IMR-90 (cell line): Measurements from ENCODE around the gene DCP2. TPM values are rescaled to one million over a fixed set of nuclear protein-coding genes. Genes with fewer than 3 reads are reported as not detected.
A peak's percentile ranks its signal among the peaks of the same experiment; 100 is the strongest.

Experiments used
- ATAC-seq: fragments of 200-7000 bp; cut with Tn5 transposase; 2 replicates; pipeline ENCODE4 v1.9.1; 2020; ENCODE audit warnings: low read depth, mild to moderate bottlenecking, moderate library complexity
- BruUV-seq: library from RNA; stranded (reverse); fragments of 400-500 nt; replicated peaks from 2 replicates; lab custom pipeline; 2021; lab: Mats Ljungman, UMichigan
- CTCF ChIA-PET: fragments of 300-600 bp; formaldehyde crosslinking; extraction: SDS; loops from one replicate; lab custom pipeline; 2021; ENCODE audit warnings: antibody characterized with exemption; lab: Yijun Ruan, JAX
- POLR2A ChIA-PET: fragments of 300-600 bp; sonication (Branson Sonifier 250); formaldehyde crosslinking; loops from one replicate; lab custom pipeline; 2022; ENCODE audit warnings: antibody characterized with exemption; ENCODE audit not compliant: unreplicated experiment; lab: Charles Lee
- DNase-seq: peaks from one replicate; pipeline ENCODE4 v3.0.0; 2013
- H2AFZ ChIP-seq: replicated peaks from 2 replicates; pipeline ENCODE3; 2013; ENCODE audit warnings: low read length, mild to moderate bottlenecking; ENCODE audit not compliant: poor library complexity
- H2AK5ac ChIP-seq: 2 replicates; pipeline ENCODE4 v1.6.1; 2013; ENCODE audit warnings: low read depth, low read length, inconsistent platforms
- H2AK9ac ChIP-seq: replicated peaks from 2 replicates; pipeline ENCODE3; 2013; ENCODE audit warnings: mild to moderate bottlenecking, low read depth, low read length, moderate library complexity; ENCODE audit not compliant: poor library complexity
- H2BK120ac ChIP-seq: 2 replicates; pipeline ENCODE4 v1.6.1; 2013; ENCODE audit warnings: low read depth, low read length, inconsistent platforms
- H2BK15ac ChIP-seq: 3 replicates; pipeline ENCODE4 v1.6.1; 2013; ENCODE audit warnings: low read depth, low read length, inconsistent platforms
- H2BK20ac ChIP-seq: 2 replicates; pipeline ENCODE4 v1.6.1; 2013; ENCODE audit warnings: low read depth, mild to moderate bottlenecking, inconsistent platforms, low read length, moderate library complexity
- H2BK5ac ChIP-seq: 2 replicates; pipeline ENCODE4 v1.6.1; 2013; ENCODE audit warnings: mild to moderate bottlenecking, low read depth, low read length, inconsistent platforms; ENCODE audit not compliant: poor library complexity, severe bottlenecking
- H3K14ac ChIP-seq: replicated peaks from 2 replicates; pipeline ENCODE4 v1.6.1; 2013; ENCODE audit warnings: low read depth, low read length, inconsistent platforms
- H3K18ac ChIP-seq: 2 replicates; pipeline ENCODE4 v1.6.1; 2013; ENCODE audit warnings: low read depth, low read length, control low read depth
- H3K23ac ChIP-seq: 2 replicates; pipeline ENCODE4 v1.6.1; 2013; ENCODE audit warnings: low read depth, low read length, inconsistent platforms
- H3K27ac ChIP-seq: 2 replicates; pipeline ENCODE4 v1.5.1; 2013; ENCODE audit warnings: mild to moderate bottlenecking, control low read depth, low read length; ENCODE audit not compliant: insufficient read depth
- H3K27me3 ChIP-seq: 2 replicates; pipeline ENCODE4 v1.6.1; 2013; ENCODE audit warnings: low read length; ENCODE audit not compliant: control insufficient read depth, insufficient read depth
- H3K36me3 ChIP-seq: 2 replicates; pipeline ENCODE4 v1.6.1; 2013; ENCODE audit warnings: low read length, mixed read lengths; ENCODE audit not compliant: control insufficient read depth, insufficient read depth
- H3K4ac ChIP-seq: 2 replicates; pipeline ENCODE4 v1.6.1; 2013; ENCODE audit warnings: low read depth, low read length, inconsistent platforms
- H3K4me1 ChIP-seq: 2 replicates; pipeline ENCODE4 v1.6.1; 2013; ENCODE audit warnings: low read length, mixed read lengths; ENCODE audit not compliant: control insufficient read depth, insufficient read depth
- H3K4me2 ChIP-seq: 2 replicates; pipeline ENCODE4 v1.6.1; 2013; ENCODE audit warnings: low read depth, mild to moderate bottlenecking, control low read depth, low read length, moderate library complexity
- H3K4me3 ChIP-seq: 2 replicates; pipeline ENCODE4 v1.5.1; 2013; ENCODE audit warnings: low read depth, mild to moderate bottlenecking, control low read depth, low read length, moderate library complexity; ENCODE audit not compliant: insufficient read depth
- H3K56ac ChIP-seq: 2 replicates; pipeline ENCODE4 v1.6.1; 2013; ENCODE audit warnings: low read length, inconsistent platforms; ENCODE audit not compliant: insufficient read depth; ENCODE audit errors: extremely low read depth
- H3K79me1 ChIP-seq, 2 experiments: 2 replicates each; pipeline ENCODE4 v1.6.1; 2013; ENCODE audit warnings: low read length in 2 of 2, inconsistent platforms in 1 of 2, low read depth in 1 of 2
- H3K9ac ChIP-seq: 2 replicates; pipeline ENCODE4 v1.6.1; 2013; ENCODE audit warnings: low read depth, low read length, control low read depth
- H3K9me1 ChIP-seq: 2 replicates; pipeline ENCODE4 v1.6.1; 2013; ENCODE audit warnings: low read length, inconsistent platforms; ENCODE audit not compliant: insufficient read depth
- H3K9me3 ChIP-seq: 2 replicates; pipeline ENCODE4 v1.6.1; 2013; ENCODE audit warnings: low read length; ENCODE audit not compliant: control insufficient read depth, insufficient read depth
- H4K20me1 ChIP-seq: 2 replicates; pipeline ENCODE4 v1.6.1; 2013; ENCODE audit warnings: low read length, inconsistent platforms; ENCODE audit not compliant: insufficient read depth
- H4K5ac ChIP-seq: 2 replicates; pipeline ENCODE4 v1.6.1; 2013; ENCODE audit warnings: mild to moderate bottlenecking, low read depth, low read length, control low read depth
- H4K8ac ChIP-seq, 2 experiments: 2 replicates each; pipeline ENCODE4 v1.6.1; 2013; ENCODE audit warnings: low read depth in 2 of 2, low read length in 2 of 2, control low read depth in 1 of 2, inconsistent platforms in 1 of 2
- H4K91ac ChIP-seq: 2 replicates; pipeline ENCODE4 v1.6.1; 2013; ENCODE audit warnings: low read depth, low read length, inconsistent platforms; ENCODE audit not compliant: insufficient read depth
- BHLHE40 ChIP-seq: fragments of 150-350 bp; IDR thresholded peaks from 2 replicates; pipeline ENCODE4 v1.6.1; 2016; ENCODE audit warnings: mild to moderate bottlenecking, low read depth, low read length
- CEBPB ChIP-seq: IDR thresholded peaks from 2 replicates; pipeline ENCODE4 v1.6.1; 2012; ENCODE audit warnings: low read depth, low read length, improper control_type of control experiment
- CHD1 ChIP-seq: IDR thresholded peaks from 2 replicates; pipeline ENCODE4 v1.6.1; 2012; ENCODE audit warnings: low read depth, low read length, improper control_type of control experiment
- FOS ChIP-seq: fragments of 150-350 bp; IDR thresholded peaks from 2 replicates; pipeline ENCODE4 v1.6.1; 2016; ENCODE audit warnings: low read depth, low read length
- MAFK ChIP-seq: IDR thresholded peaks from 2 replicates; pipeline ENCODE4 v1.6.1; 2012; ENCODE audit warnings: low read depth, low read length, improper control_type of control experiment
- MAZ ChIP-seq: IDR thresholded peaks from 2 replicates; pipeline ENCODE4 v1.6.1; 2012; ENCODE audit warnings: low read depth, mild to moderate bottlenecking, low read length, improper control_type of control experiment, moderate library complexity, borderline replicate concordance
- MXI1 ChIP-seq: IDR thresholded peaks from 2 replicates; pipeline ENCODE4 v1.6.1; 2012; ENCODE audit warnings: low read depth, mild to moderate bottlenecking, low read length, moderate library complexity, borderline replicate concordance
- NFE2L2 ChIP-seq: fragments of 150-350 bp; IDR thresholded peaks from 2 replicates; pipeline ENCODE4 v1.6.1; 2016; ENCODE audit warnings: low read depth, mild to moderate bottlenecking, low read length
- RFX5 ChIP-seq: IDR thresholded peaks from 2 replicates; pipeline ENCODE4 v1.8.0; 2012; ENCODE audit warnings: low read depth, mild to moderate bottlenecking, low read length, moderate library complexity
- SMC3 ChIP-seq: fragments of 150-350 bp; IDR thresholded peaks from 2 replicates; pipeline ENCODE4 v1.6.1; 2016; ENCODE audit warnings: low read depth, mild to moderate bottlenecking, antibody characterized with exemption, low read length, moderate library complexity
- WGBS, 2 experiments: methylation state at CpG; one replicate each; pipeline versions ENCODE4 v1.1.5 to v1.1.7; 2013; ENCODE audit warnings: missing lambda C conversion rate in 2 of 2; ENCODE audit not compliant: insufficient read length in 1 of 2; ENCODE audit errors: extremely low coverage in 2 of 2; 5-methylcytosine and 5-hydroxymethylcytosine counted together
- dilution Hi-C: fragments of 300-500 bp; cut with HindIII; formaldehyde crosslinking; loops from one replicate; pipeline ENCODE4 v1.14.3; 2018; ENCODE audit warnings: low sequenced_read_pairs; ENCODE audit not compliant: unreplicated experiment
- in situ Hi-C: fragments of 300-500 bp; cut with MboI; formaldehyde crosslinking; loops from 3 replicates; pipeline ENCODE4 v1.14.3; 2019; ENCODE audit warnings: low sequenced_read_pairs, inconsistent platforms, mixed read lengths
- intact Hi-C: fragments of 100-400 bp; cut with micrococcal nuclease; formaldehyde crosslinking; loops from 2 replicates; pipeline ENCODE4 v1.10.0; 2022
- polyA plus RNA-seq, 3 experiments: library from polyadenylated mRNA; depleted of rRNA; stranded (reverse); fragments of >200 nt; gene quantifications; 2 replicates each; pipeline ENCODE4 v1.2.3, GENCODE V29; 2012; ENCODE audit warnings: low replicate concordance in 1 of 3
- total RNA-seq: library from RNA; depleted of rRNA; stranded (reverse); fragments of >200 nt; gene quantifications from 2 replicates; pipeline ENCODE4 v1.2.3, GENCODE V29; 2012
- TF ChIP-seq, protein P1 (sequence below): fragments of 150-350 bp; IDR thresholded peaks from 2 replicates; pipeline ENCODE4 v1.6.1; 2017; ENCODE audit warnings: mild to moderate bottlenecking, antibody characterized with exemption, low read length, low read depth
- TF ChIP-seq, protein P2 (sequence below): conservative IDR thresholded peaks from 2 replicates; pipeline ENCODE4 v1.5.1; 2012; ENCODE audit warnings: mild to moderate bottlenecking, low read depth, low read length, improper control_type of control experiment
- TF ChIP-seq, protein P3 (sequence below): fragments of 150-350 bp; IDR thresholded peaks from 2 replicates; pipeline ENCODE4 v1.6.1; 2016; ENCODE audit warnings: low read depth, mild to moderate bottlenecking, low read length, moderate library complexity, borderline replicate concordance

DCP2 gene
- total and polyA plus RNA-seq, 2 of the 4 experiments (the other 2 are of a cell fraction) = 6.9 to 18.6 TPM

DNA sequence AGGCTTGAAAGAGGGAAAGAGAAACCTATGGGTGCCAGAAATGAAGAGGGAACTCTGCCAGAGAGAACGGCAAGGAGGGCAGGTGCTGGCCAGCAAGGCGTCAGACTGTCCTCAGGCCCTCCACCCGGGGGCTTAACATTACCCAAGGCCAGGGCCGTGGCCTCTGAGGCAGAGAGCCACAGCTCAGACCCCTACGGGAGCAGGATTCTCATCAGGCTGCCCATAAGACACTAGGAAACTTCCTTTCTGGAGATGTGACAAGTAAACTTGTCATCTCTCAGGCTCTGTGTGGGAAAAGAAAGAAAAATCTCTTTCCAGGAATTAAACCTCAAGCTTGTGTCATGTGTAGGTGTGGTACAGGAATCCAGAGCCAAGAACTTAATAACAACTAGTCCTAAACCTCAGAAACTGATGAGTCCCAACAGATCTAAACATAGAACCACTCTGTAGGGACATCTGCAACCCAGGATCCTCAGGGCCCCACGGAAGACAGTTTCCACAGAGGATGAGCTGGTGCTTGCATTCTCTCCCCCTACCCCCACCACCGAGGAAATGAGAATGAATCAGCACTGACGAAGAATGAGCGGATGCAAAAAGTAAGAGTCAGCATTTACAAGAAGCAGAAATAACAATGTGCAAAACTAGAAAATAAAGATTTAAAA, 74.3 kb downstream of the DCP2 start:
- peaks cover 18% of the 10 kb centered on the region for H3K4me1 ChIP-seq
- H4K5ac ChIP-seq = no peak overlapping the region
- H3K4ac ChIP-seq = peak overlapping the region; percentile 78
- no peak overlapping the region for H3K56ac ChIP-seq
- H2AK9ac ChIP-seq = no peak overlapping the region
- peak; percentile 84 for DNase-seq
- 0 out of 3 replicates have a peak overlapping the region, but pooled peaks have one; percentile 7 for H2BK15ac ChIP-seq
- no peak overlapping the region; the same call in 1 of the 2 replicates for H3K23ac ChIP-seq
- H2BK20ac ChIP-seq = peak overlapping the region; percentile 53; the same call in 1 of the 2 replicates
- ChIA-PET CTCF (interaction anchor here (0.8 kb wide), 1 partner anchor 13 kb away, joined by 3 read pairs; no protein-coding TSS in a partner anchor), POLR2A (no interaction called here)
- 0 out of 2 replicates have a peak overlapping the region, but pooled peaks have one; percentile 48 for H2BK120ac ChIP-seq
- H3K27me3 ChIP-seq = no peaks in the 10 kb centered on the region
- in situ Hi-C loops = no loop called here
- peak overlapping the region; percentile 28; the same call in 1 of the 2 replicates for H2AK5ac ChIP-seq
- H3K9ac ChIP-seq = no peak overlapping the region
- no peak overlapping the region for H3K14ac ChIP-seq
- peak overlapping the region; percentile 16 for H2AFZ ChIP-seq
- BruUV-seq = no TSS peak
- peak; percentile 91 for ATAC-seq
- intact Hi-C loops = loop anchor here (5.0 kb wide), 1 partner anchor 151 kb away; no protein-coding TSS in a partner anchor
- H3K4me3 ChIP-seq = no peak overlapping the region
- H4K8ac ChIP-seq = no peak overlapping the region
- H3K27ac ChIP-seq = 0 out of 2 replicates have a peak overlapping the region, but pooled peaks have one; percentile 3
- H3K9me3 ChIP-seq = no peaks in the 10 kb centered on the region
- dilution Hi-C loops = no loop called here
- no peaks in the 10 kb centered on the region for H4K20me1 ChIP-seq
- peaks cover 0 to 7% of the 10 kb centered on the region in 2 experiments; a peak in 1 of 4 replicates for H3K79me1 ChIP-seq
- H3K36me3 ChIP-seq = peaks cover 56% of the 10 kb centered on the region
- H2BK5ac ChIP-seq = peak overlapping the region; percentile 21
- H3K9me1 ChIP-seq = peaks cover 34% of the 10 kb centered on the region
- WGBS, 2 experiments = 70% methylated on average over 2 of the region's 9 CpGs; no CpG with 5 or more reads in 1 of the 2 experiments
- H3K18ac ChIP-seq = 0 out of 2 replicates have a peak overlapping the region, but pooled peaks have one; percentile 28
- 0 out of 2 replicates have a peak overlapping the region, but pooled peaks have one; percentile 28 for H4K91ac ChIP-seq
- H3K4me2 ChIP-seq = no peak overlapping the region
- TF ChIP-seq MAZ = peak; percentile 76; the same call in 1 of the 2 replicates
- TF ChIP-seq, protein P1, sequence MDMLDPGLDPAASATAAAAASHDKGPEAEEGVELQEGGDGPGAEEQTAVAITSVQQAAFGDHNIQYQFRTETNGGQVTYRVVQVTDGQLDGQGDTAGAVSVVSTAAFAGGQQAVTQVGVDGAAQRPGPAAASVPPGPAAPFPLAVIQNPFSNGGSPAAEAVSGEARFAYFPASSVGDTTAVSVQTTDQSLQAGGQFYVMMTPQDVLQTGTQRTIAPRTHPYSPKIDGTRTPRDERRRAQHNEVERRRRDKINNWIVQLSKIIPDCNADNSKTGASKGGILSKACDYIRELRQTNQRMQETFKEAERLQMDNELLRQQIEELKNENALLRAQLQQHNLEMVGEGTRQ = no peak
- TF ChIP-seq, protein P2, sequence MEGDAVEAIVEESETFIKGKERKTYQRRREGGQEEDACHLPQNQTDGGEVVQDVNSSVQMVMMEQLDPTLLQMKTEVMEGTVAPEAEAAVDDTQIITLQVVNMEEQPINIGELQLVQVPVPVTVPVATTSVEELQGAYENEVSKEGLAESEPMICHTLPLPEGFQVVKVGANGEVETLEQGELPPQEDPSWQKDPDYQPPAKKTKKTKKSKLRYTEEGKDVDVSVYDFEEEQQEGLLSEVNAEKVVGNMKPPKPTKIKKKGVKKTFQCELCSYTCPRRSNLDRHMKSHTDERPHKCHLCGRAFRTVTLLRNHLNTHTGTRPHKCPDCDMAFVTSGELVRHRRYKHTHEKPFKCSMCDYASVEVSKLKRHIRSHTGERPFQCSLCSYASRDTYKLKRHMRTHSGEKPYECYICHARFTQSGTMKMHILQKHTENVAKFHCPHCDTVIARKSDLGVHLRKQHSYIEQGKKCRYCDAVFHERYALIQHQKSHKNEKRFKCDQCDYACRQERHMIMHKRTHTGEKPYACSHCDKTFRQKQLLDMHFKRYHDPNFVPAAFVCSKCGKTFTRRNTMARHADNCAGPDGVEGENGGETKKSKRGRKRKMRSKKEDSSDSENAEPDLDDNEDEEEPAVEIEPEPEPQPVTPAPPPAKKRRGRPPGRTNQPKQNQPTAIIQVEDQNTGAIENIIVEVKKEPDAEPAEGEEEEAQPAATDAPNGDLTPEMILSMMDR = no peak
- TF ChIP-seq RFX5 = no peak
- TF ChIP-seq, protein P3, sequence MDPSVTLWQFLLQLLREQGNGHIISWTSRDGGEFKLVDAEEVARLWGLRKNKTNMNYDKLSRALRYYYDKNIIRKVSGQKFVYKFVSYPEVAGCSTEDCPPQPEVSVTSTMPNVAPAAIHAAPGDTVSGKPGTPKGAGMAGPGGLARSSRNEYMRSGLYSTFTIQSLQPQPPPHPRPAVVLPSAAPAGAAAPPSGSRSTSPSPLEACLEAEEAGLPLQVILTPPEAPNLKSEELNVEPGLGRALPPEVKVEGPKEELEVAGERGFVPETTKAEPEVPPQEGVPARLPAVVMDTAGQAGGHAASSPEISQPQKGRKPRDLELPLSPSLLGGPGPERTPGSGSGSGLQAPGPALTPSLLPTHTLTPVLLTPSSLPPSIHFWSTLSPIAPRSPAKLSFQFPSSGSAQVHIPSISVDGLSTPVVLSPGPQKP = no peak
- TF ChIP-seq MAFK = peak; percentile 99
- TF ChIP-seq NFE2L2 = peak; percentile 59; the same call in 1 of the 2 replicates
- TF ChIP-seq CEBPB = no peak
- TF ChIP-seq MXI1 = no peak
- TF ChIP-seq CHD1 = no peak
- TF ChIP-seq FOS = 0 out of 2 replicates have a peak, but pooled peaks have one; percentile 40
- 0 out of 2 replicates have a peak, but pooled peaks have one; percentile 2 for TF ChIP-seq SMC3
- TF ChIP-seq BHLHE40 = no peak
